ENCODE data around the gene OGDHL.

The OGDHL gene

DNA sequence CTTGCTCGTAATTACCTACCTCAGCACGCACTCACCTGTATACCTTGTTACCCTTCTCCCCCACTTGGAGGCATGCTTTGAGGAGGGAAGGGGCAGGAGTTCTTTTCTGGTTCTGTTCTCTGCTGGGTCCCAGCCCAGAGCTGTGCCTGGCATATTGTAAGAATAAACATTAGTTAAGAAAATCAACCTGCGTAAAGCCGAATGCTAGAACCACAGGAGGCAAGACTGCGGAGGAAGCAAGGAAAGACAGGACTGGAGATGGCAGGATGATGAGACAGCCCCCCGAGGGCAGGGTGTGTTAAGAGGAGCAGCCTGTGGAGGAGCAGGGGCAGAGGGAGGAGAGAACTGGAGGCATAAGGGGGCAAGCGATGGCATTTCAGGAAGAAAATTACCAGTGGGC, 73.2 kb downstream of the OGDHL start:
- DNase-seq, result no peak

GRCh38 chr10:49688261-49688846, 73.8 kb downstream of the OGDHL start:
- no peak for DNase-seq

DNA sequence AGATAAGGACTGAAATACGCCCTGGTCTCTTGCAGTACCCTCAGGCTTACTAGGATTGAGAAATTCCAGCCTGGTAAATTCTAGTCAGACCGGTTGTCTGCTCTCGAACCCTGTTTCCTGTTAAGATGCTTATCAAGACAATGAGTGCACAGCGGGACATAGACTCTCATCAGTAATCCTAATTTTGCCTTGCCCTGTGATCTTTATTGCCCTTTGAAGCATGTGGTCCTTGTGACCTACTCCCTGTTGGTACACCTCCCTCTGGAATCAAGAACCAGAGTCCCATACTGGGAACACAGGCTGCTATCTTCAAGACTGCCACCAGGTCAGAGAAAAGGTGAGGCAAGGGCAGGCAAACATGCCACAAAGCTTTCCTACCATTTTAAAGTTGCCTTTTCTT, 75.5 kb downstream of the OGDHL start:
- no peak for DNase-seq
